HG02943 (cell line): Measurements from ENCODE around the gene LGALS14.

Source experiments
- ATAC-seq: cut with Tn5 transposase; IDR thresholded peaks from one replicate; pipeline ENCODE4 v1.9.1; 2021; ENCODE audit warnings: mild to moderate bottlenecking, low read depth, moderate library complexity; ENCODE audit not compliant: unreplicated experiment

The LGALS14 gene

GRCh38 chr19:39740395-39740794 lies 36.1 kb downstream of the LGALS14 start:
- ATAC-seq: no peak

GRCh38 chr19:39745643-39746042 lies 41.4 kb downstream of the LGALS14 start:
- ATAC-seq: no peak

GRCh38 chr19:39746836-39747529 lies 42.7 kb downstream of the LGALS14 start:
- no peak for ATAC-seq

GRCh38 chr19:39749981-39750380 lies 45.7 kb downstream of the LGALS14 start:
- no peak for ATAC-seq

GRCh38 chr19:39752390-39752789 lies 48.1 kb downstream of the LGALS14 start:
- no peak for ATAC-seq

GRCh38 chr19:39752795-39753194 lies 48.5 kb downstream of the LGALS14 start:
- no peak for ATAC-seq

- no peak for ATAC-seq
Measured at GRCh38 chr19:39754544-39754943, 50.3 kb downstream of the LGALS14 start.

- ATAC-seq: no peak
Measured at GRCh38 chr19:39754971-39755370, 50.7 kb downstream of the LGALS14 start.
